Measurements from ENCODE around the gene ENOX1.
A peak's percentile ranks its signal among the peaks of the same experiment; 100 is the strongest.

ENOX1 gene

DNA sequence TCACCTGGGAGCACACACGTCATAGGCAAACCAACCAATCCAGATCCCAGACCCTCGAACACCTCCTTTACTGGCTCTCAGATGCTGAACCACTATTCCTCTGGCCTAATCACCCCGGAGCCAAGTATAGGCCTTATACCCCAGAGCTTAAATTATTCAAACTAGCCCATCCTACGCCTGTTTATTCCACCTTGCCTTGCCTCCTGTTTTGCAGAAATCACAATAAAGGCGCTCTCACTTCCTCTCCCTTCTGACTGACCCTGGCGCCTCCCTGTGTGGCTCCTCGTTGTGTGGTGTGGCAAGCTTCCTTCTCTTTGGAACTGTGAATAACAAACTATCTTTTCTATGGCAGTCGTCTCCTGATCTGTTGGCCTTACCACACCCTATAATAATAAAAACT is 354.9 kb downstream of the ENOX1 start:
- no peaks in the 10 kb centered on the region for H3K4me1 ChIP-seq (ENCODE audit: control insufficient read depth in 1 of 2, insufficient read depth in 2 of 2, low read length in 2 of 2)
- no peak overlapping the region for H4K91ac ChIP-seq (ENCODE audit: low read depth, low read length)
- no peak overlapping the region for H2BK120ac ChIP-seq (ENCODE audit: insufficient read depth, low read length, poor library complexity)
- no peak overlapping the region for H3K23ac ChIP-seq (ENCODE audit: low read length)
- no peaks in the 10 kb centered on the region for H3K27me3 ChIP-seq (ENCODE audit: insufficient read depth, low read length)
- H2BK12ac ChIP-seq (ENCODE audit: low read length): no peak overlapping the region
- H4K12ac ChIP-seq (ENCODE audit: low read depth, low read length): no peak overlapping the region
- H3K9ac ChIP-seq (ENCODE audit: low read length): no peak overlapping the region
- no peak overlapping the region for H3K14ac ChIP-seq (ENCODE audit: low read length)
- no peak for DNase-seq
- no peaks in the 10 kb centered on the region for H3K79me2 ChIP-seq (ENCODE audit: control insufficient read depth, insufficient read depth, low read length, poor library complexity)
- no peak overlapping the region for H3K27ac ChIP-seq (ENCODE audit: low read depth, low read length)
- H3K9me3 ChIP-seq (ENCODE audit: insufficient read depth, low read depth, low read length): no peaks in the 10 kb centered on the region
- no peak overlapping the region for H3K4ac ChIP-seq (ENCODE audit: low read depth, low read length)
- H4K8ac ChIP-seq (ENCODE audit: low read depth, low read length): no peak overlapping the region
- no peak overlapping the region for H3K18ac ChIP-seq (ENCODE audit: low read length)
- H3K4me3 ChIP-seq (ENCODE audit: low read depth, low read length): no peak overlapping the region
- WGBS (ENCODE audit: extremely low coverage, insufficient coverage, insufficient read length): no CpG with 5 or more reads among the region's 8 CpGs
- H2AFZ ChIP-seq (ENCODE audit: insufficient read depth, low read length, poor library complexity): no peak overlapping the region
- H3K4me2 ChIP-seq (ENCODE audit: low read length): no peak overlapping the region
- no peak overlapping the region for H2AK5ac ChIP-seq (ENCODE audit: low read length)
- H3K36me3 ChIP-seq (ENCODE audit: control insufficient read depth in 1 of 2, insufficient read depth in 2 of 2, low read length in 2 of 2): no peaks in the 10 kb centered on the region
- H2BK5ac ChIP-seq (ENCODE audit: low read depth, low read length, poor library complexity): no peak overlapping the region
- no peaks in the 10 kb centered on the region for H3K79me1 ChIP-seq (ENCODE audit: low read length)

DNA sequence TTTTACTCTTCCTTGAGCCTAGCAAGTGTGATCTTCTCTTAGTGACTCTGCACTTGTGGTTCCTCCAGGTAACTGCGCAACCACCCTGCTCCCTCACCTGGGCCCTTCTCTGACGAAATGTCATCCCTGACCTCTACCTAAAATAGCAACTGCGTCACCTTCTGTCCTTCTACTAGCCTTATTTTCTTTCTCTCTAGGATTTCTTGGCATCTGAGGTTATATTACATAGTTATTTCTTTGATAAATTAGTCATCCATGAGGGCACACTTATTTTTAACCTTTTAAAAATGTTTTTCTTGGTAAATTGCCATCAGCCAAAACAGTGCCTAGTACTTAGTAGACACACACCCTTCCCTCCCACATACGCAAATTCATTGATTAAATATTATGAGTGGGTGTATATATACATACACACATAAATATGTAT is 355.5 kb downstream of the ENOX1 start:
- no peak overlapping the region for H2BK120ac ChIP-seq (ENCODE audit: insufficient read depth, low read length, poor library complexity)
- H3K27me3 ChIP-seq (ENCODE audit: insufficient read depth, low read length): no peaks in the 10 kb centered on the region
- peak; percentile 59 to 69 for DNase-seq
- no peak overlapping the region for H2BK5ac ChIP-seq (ENCODE audit: low read depth, low read length, poor library complexity)
- H2BK12ac ChIP-seq (ENCODE audit: low read length): no peak overlapping the region
- H3K79me1 ChIP-seq (ENCODE audit: low read length): no peaks in the 10 kb centered on the region
- no peak overlapping the region for H4K91ac ChIP-seq (ENCODE audit: low read depth, low read length)
- no peak overlapping the region for H2AK5ac ChIP-seq (ENCODE audit: low read length)
- H3K36me3 ChIP-seq (ENCODE audit: control insufficient read depth in 1 of 2, insufficient read depth in 2 of 2, low read length in 2 of 2): no peaks in the 10 kb centered on the region
- H3K79me2 ChIP-seq (ENCODE audit: control insufficient read depth, insufficient read depth, low read length, poor library complexity): no peaks in the 10 kb centered on the region
- H3K4me2 ChIP-seq (ENCODE audit: low read length): no peak overlapping the region
- H3K18ac ChIP-seq (ENCODE audit: low read length): no peak overlapping the region
- H2AFZ ChIP-seq (ENCODE audit: insufficient read depth, low read length, poor library complexity): no peak overlapping the region
- H3K23ac ChIP-seq (ENCODE audit: low read length): no peak overlapping the region
- no peak overlapping the region for H3K4me3 ChIP-seq (ENCODE audit: low read depth, low read length)
- WGBS (ENCODE audit: extremely low coverage, insufficient coverage, insufficient read length): no CpG with 5 or more reads among the region's 4 CpGs
- H3K27ac ChIP-seq (ENCODE audit: low read depth, low read length): no peak overlapping the region
- no peak overlapping the region for H3K14ac ChIP-seq (ENCODE audit: low read length)
- no peaks in the 10 kb centered on the region for H3K4me1 ChIP-seq (ENCODE audit: control insufficient read depth in 1 of 2, insufficient read depth in 2 of 2, low read length in 2 of 2)
- H4K12ac ChIP-seq (ENCODE audit: low read depth, low read length): no peak overlapping the region
- no peak overlapping the region for H3K9ac ChIP-seq (ENCODE audit: low read length)
- no peaks in the 10 kb centered on the region for H3K9me3 ChIP-seq (ENCODE audit: insufficient read depth, low read depth, low read length)
- no peak overlapping the region for H4K8ac ChIP-seq (ENCODE audit: low read depth, low read length)
- no peak overlapping the region for H3K4ac ChIP-seq (ENCODE audit: low read depth, low read length)

DNA sequence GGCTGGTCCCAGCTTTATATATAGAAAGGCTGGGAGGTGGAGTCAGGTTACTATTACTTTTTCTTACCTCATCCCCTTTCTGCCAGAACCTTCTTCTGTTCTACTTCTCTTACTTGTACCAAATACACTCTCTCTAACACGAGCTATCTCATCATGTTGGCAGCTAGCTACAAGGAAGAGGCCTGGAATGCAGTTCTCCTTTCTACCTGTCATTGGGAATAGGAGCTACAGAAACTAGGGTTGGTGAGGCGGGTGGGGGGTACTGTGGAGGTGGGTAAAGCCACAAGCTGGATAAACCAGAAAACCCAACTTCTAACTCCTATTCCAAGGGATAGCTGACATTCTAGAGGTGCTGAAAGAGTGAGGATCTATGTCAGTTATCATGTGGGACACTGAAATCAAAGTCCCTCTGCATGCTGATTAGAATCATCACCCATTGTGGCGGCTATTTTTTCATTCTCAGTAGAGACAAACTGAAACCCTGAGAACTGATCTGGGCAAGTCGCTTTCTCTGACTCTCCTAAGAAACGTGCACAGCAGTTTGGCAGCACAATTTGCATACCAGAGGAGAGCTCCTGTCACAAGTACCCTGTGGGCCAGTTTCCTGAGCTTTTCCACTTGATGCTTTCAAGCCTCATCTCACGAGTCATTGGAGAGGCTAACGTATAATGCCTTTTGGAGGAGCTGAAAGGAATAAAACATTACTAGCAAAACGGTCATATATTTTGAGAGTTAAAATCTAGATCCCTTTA is 358.1 kb downstream of the ENOX1 start:
- no peak overlapping the region for H3K23ac ChIP-seq (ENCODE audit: low read length)
- H3K79me2 ChIP-seq (ENCODE audit: control insufficient read depth, insufficient read depth, low read length, poor library complexity): no peaks in the 10 kb centered on the region
- no peak overlapping the region for H3K14ac ChIP-seq (ENCODE audit: low read length)
- no peak overlapping the region for H3K18ac ChIP-seq (ENCODE audit: low read length)
- no peak overlapping the region for H3K4ac ChIP-seq (ENCODE audit: low read depth, low read length)
- H3K27me3 ChIP-seq (ENCODE audit: insufficient read depth, low read length): no peaks in the 10 kb centered on the region
- H3K4me3 ChIP-seq (ENCODE audit: low read depth, low read length): no peak overlapping the region
- no CpG with 5 or more reads among the region's 8 CpGs for WGBS (ENCODE audit: extremely low coverage, insufficient coverage, insufficient read length)
- H2BK5ac ChIP-seq (ENCODE audit: low read depth, low read length, poor library complexity): no peak overlapping the region
- no peaks in the 10 kb centered on the region for H3K79me1 ChIP-seq (ENCODE audit: low read length)
- no peak overlapping the region for H2AFZ ChIP-seq (ENCODE audit: insufficient read depth, low read length, poor library complexity)
- no peak overlapping the region for H4K8ac ChIP-seq (ENCODE audit: low read depth, low read length)
- H3K4me1 ChIP-seq (ENCODE audit: control insufficient read depth in 1 of 2, insufficient read depth in 2 of 2, low read length in 2 of 2): no peaks in the 10 kb centered on the region
- H2AK5ac ChIP-seq (ENCODE audit: low read length): no peak overlapping the region
- H2BK12ac ChIP-seq (ENCODE audit: low read length): no peak overlapping the region
- H3K27ac ChIP-seq (ENCODE audit: low read depth, low read length): no peak overlapping the region
- no peak overlapping the region for H4K91ac ChIP-seq (ENCODE audit: low read depth, low read length)
- H2BK120ac ChIP-seq (ENCODE audit: insufficient read depth, low read length, poor library complexity): no peak overlapping the region
- H3K9ac ChIP-seq (ENCODE audit: low read length): no peak overlapping the region
- no peak overlapping the region for H4K12ac ChIP-seq (ENCODE audit: low read depth, low read length)
- H3K9me3 ChIP-seq (ENCODE audit: insufficient read depth, low read depth, low read length): no peaks in the 10 kb centered on the region
- no peaks in the 10 kb centered on the region for H3K36me3 ChIP-seq (ENCODE audit: control insufficient read depth in 1 of 2, insufficient read depth in 2 of 2, low read length in 2 of 2)
- DNase-seq: no peak
- no peak overlapping the region for H3K4me2 ChIP-seq (ENCODE audit: low read length)

DNA sequence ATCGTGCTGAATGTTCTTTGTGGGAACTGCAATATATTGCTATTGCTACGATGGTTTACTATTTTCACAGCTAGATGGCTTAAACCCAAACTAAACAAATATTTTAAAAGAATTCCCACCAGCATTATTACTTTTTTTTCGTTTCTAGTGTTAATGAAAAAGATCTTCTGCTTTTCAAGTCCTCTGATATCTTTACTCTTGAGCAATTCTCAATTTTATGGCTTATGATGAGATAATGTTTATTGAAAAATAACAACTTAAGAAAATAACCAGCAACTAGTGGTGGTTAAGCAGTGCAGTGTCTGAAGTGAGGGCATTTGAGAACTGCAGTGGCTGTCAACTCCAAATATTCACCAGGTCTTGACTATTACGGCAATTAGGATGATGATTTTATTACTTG is 360.4 kb downstream of the ENOX1 start:
- no peaks in the 10 kb centered on the region for H3K9me3 ChIP-seq (ENCODE audit: insufficient read depth, low read depth, low read length)
- DNase-seq: no peak
- H3K18ac ChIP-seq (ENCODE audit: low read length): no peak overlapping the region
- H2AFZ ChIP-seq (ENCODE audit: insufficient read depth, low read length, poor library complexity): no peak overlapping the region
- no peak overlapping the region for H2BK120ac ChIP-seq (ENCODE audit: insufficient read depth, low read length, poor library complexity)
- H3K23ac ChIP-seq (ENCODE audit: low read length): no peak overlapping the region
- no peak overlapping the region for H2BK5ac ChIP-seq (ENCODE audit: low read depth, low read length, poor library complexity)
- H3K79me1 ChIP-seq (ENCODE audit: low read length): no peaks in the 10 kb centered on the region
- H4K8ac ChIP-seq (ENCODE audit: low read depth, low read length): no peak overlapping the region
- H3K4me3 ChIP-seq (ENCODE audit: low read depth, low read length): no peak overlapping the region
- H3K4me1 ChIP-seq (ENCODE audit: control insufficient read depth in 1 of 2, insufficient read depth in 2 of 2, low read length in 2 of 2): no peaks in the 10 kb centered on the region
- no peak overlapping the region for H4K91ac ChIP-seq (ENCODE audit: low read depth, low read length)
- no peak overlapping the region for H3K4ac ChIP-seq (ENCODE audit: low read depth, low read length)
- H3K79me2 ChIP-seq (ENCODE audit: control insufficient read depth, insufficient read depth, low read length, poor library complexity): no peaks in the 10 kb centered on the region
- no peaks in the 10 kb centered on the region for H3K36me3 ChIP-seq (ENCODE audit: control insufficient read depth in 1 of 2, insufficient read depth in 2 of 2, low read length in 2 of 2)
- H2AK5ac ChIP-seq (ENCODE audit: low read length): no peak overlapping the region
- WGBS (ENCODE audit: extremely low coverage, insufficient coverage, insufficient read length): no CpG with 5 or more reads among the region's 4 CpGs
- no peak overlapping the region for H4K12ac ChIP-seq (ENCODE audit: low read depth, low read length)
- no peak overlapping the region for H3K4me2 ChIP-seq (ENCODE audit: low read length)
- H3K9ac ChIP-seq (ENCODE audit: low read length): no peak overlapping the region
- no peak overlapping the region for H2BK12ac ChIP-seq (ENCODE audit: low read length)
- H3K14ac ChIP-seq (ENCODE audit: low read length): no peak overlapping the region
- no peaks in the 10 kb centered on the region for H3K27me3 ChIP-seq (ENCODE audit: insufficient read depth, low read length)
- H3K27ac ChIP-seq (ENCODE audit: low read depth, low read length): no peak overlapping the region
